CD4-positive, CD25-positive, alpha-beta regulatory T cell (primary cell): ENCODE results near the gene MTFP1. TPM values are rescaled to one million over a fixed set of nuclear protein-coding genes. Genes with fewer than 3 reads are reported as not detected.
A peak's percentile ranks its signal among the peaks of the same experiment; 100 is the strongest.
"Not testable (repeated sequence)": the region's sequence is repeated elsewhere in the genome, so short reads cannot be mapped to it uniquely, and the experiment has no call there.

Experiments used
- ATAC-seq, 2 donors: fragments of 150-1000 bp; cut with Tn5 transposase; one replicate each; pipeline ENCODE4 v1.10.0; 2021; ENCODE audit warnings: low read depth in 2 of 2, moderate number of reproducible peaks in 2 of 2, moderate library complexity in 1 of 2
- DNase-seq, 3 donors: peaks; one replicate each; pipeline versions ENCODE4 v3.0.0 to v3.0.0-alpha.2; 2012 to 2022; ENCODE audit warnings: mixed read lengths in 1 of 3
- H3K27ac ChIP-seq: one replicate; pipeline ENCODE4 v1.7.0; 2013; ENCODE audit warnings: mild to moderate bottlenecking, low read length; ENCODE audit not compliant: insufficient read depth, poor library complexity, severe bottlenecking
- H3K27me3 ChIP-seq: one replicate; pipeline ENCODE4 v1.7.0; 2013; ENCODE audit warnings: low read length; ENCODE audit not compliant: control insufficient read depth, insufficient read depth
- H3K36me3 ChIP-seq: one replicate; pipeline ENCODE4 v1.7.0; 2013; ENCODE audit warnings: mild to moderate bottlenecking, low read length, moderate library complexity; ENCODE audit not compliant: control insufficient read depth, insufficient read depth
- H3K4me1 ChIP-seq: 2 replicates; pipeline ENCODE4 v1.7.0; 2013; ENCODE audit warnings: mild to moderate bottlenecking, low read length; ENCODE audit not compliant: insufficient read depth, control insufficient read depth, poor library complexity, severe bottlenecking
- H3K4me3 ChIP-seq: one replicate; pipeline ENCODE4 v1.7.0; 2013; ENCODE audit warnings: low read depth, mild to moderate bottlenecking, low read length, moderate library complexity
- H3K9me3 ChIP-seq, 2 experiments: 1 replicate in 1 of 2; 2 replicates in 1 of 2; pipeline ENCODE4 v1.7.0; 2013; ENCODE audit warnings: low read length in 2 of 2, mild to moderate bottlenecking in 1 of 2, moderate library complexity in 1 of 2; ENCODE audit not compliant: control insufficient read depth in 2 of 2
- H3K27ac Mint-ChIP-seq, 3 donors: one replicate each; pipeline ENCODE4 v1.8.0; 2020 to 2022; ENCODE audit warnings: mild to moderate bottlenecking in 3 of 3, mixed read lengths in 3 of 3, moderate library complexity in 2 of 3
- H3K27me3 Mint-ChIP-seq: one replicate; pipeline ENCODE4 v1.8.0; 2022; ENCODE audit warnings: mild to moderate bottlenecking, mixed read lengths
- H3K36me3 Mint-ChIP-seq: one replicate; pipeline ENCODE4 v1.8.0; 2020; ENCODE audit warnings: mixed read lengths
- H3K4me1 Mint-ChIP-seq, 4 donors: one replicate each; pipeline ENCODE4 v1.8.0; 2020 to 2022; ENCODE audit warnings: mixed read lengths in 4 of 4, mild to moderate bottlenecking in 1 of 4
- H3K4me3 Mint-ChIP-seq, 4 donors: one replicate each; pipeline ENCODE4 v1.8.0; 2020 to 2022; ENCODE audit warnings: mild to moderate bottlenecking in 4 of 4, mixed read lengths in 4 of 4, moderate library complexity in 3 of 4
- H3K9me3 Mint-ChIP-seq, 7 donors: one replicate each; pipeline ENCODE4 v1.8.0; 2020 to 2022; ENCODE audit warnings: mixed read lengths in 7 of 7, mild to moderate bottlenecking in 3 of 7, moderate library complexity in 2 of 7
- polyA plus RNA-seq, 4 donors: library from polyadenylated mRNA; unstranded; fragments of 300-500 nt; fragmentation: Illumina TruSeq; gene quantifications; one replicate each; pipeline ENCODE4 v1.2.3, GENCODE V29; 2021
- total RNA-seq: library from RNA; stranded (reverse); gene quantifications from one replicate; pipeline ENCODE4 v1.2.3, GENCODE V29; 2022

Gene MTFP1
- total and polyA plus RNA-seq, 5 donors from 2014 or later, result 38.3 to 111 (median 45.3) TPM

- H3K9me3 Mint-ChIP-seq, H3K4me3 Mint-ChIP-seq, DNase-seq, H3K4me1 Mint-ChIP-seq, H3K27ac Mint-ChIP-seq, H3K9me3 ChIP-seq, H3K36me3 ChIP-seq, H3K27ac ChIP-seq, H3K27me3 ChIP-seq, H3K4me3 ChIP-seq, H3K36me3 Mint-ChIP-seq, H3K4me1 ChIP-seq, ATAC-seq: not testable (repeated sequence)
- H3K27me3 Mint-ChIP-seq, result peaks cover 35% of the 10 kb centered on the region
These were observed 35.0 kb downstream of the MTFP1 start for GRCh38 chr22:30460555-30460954.

GRCh38 chr22:30469165-30469564 is 43.6 kb downstream of the MTFP1 start:
- H3K4me3 ChIP-seq, result no peak overlapping the region
- H3K27me3 Mint-ChIP-seq, result peaks cover 51% of the 10 kb centered on the region
- ATAC-seq, result no peak

GRCh38 chr22:30470655-30471054 is 45.1 kb downstream of the MTFP1 start:
- no peak overlapping the region for H3K27ac ChIP-seq
- ATAC-seq (no peak), DNase-seq (no peak)
- no peaks in the 10 kb centered on the region for H3K9me3 ChIP-seq
- H3K4me1 ChIP-seq, result no peaks in the 10 kb centered on the region
- Mint-ChIP-seq H3K9me3 (peaks cover 0 to 6% (median 0%) of the 10 kb centered on the region in 7 donors), H3K36me3 (no peaks in the 10 kb centered on the region), H3K4me1 (peaks cover 0 to 11% (median 5%) of the 10 kb centered on the region in 4 donors), H3K4me3 (no peak overlapping the region), H3K27me3 (peaks cover 51% of the 10 kb centered on the region), H3K27ac (no peak overlapping the region)
- H3K4me3 ChIP-seq, result no peak overlapping the region
- H3K27me3 ChIP-seq, result peaks cover 8% of the 10 kb centered on the region
- no peaks in the 10 kb centered on the region for H3K36me3 ChIP-seq

More at GRCh38 chr22:30469165-30469564, 43.6 kb downstream of the MTFP1 start:
- Histone ChIP-seq H3K9me3 (no peaks in the 10 kb centered on the region), H3K36me3 (no peaks in the 10 kb centered on the region), H3K27ac (no peak overlapping the region), H3K27me3 (peaks cover 12% of the 10 kb centered on the region), H3K4me1 (no peaks in the 10 kb centered on the region)
- Mint-ChIP-seq H3K36me3 (no peaks in the 10 kb centered on the region), H3K27ac (no peak overlapping the region), H3K9me3 (peaks cover 0 to 7% (median 2%) of the 10 kb centered on the region in 7 donors), H3K4me1 (peaks cover 0 to 11% (median 5%) of the 10 kb centered on the region in 4 donors), H3K4me3 (no peak overlapping the region)
- DNase-seq, result no peak

GRCh38 chr22:30471616-30472318 is 46.2 kb downstream of the MTFP1 start, which contains the start of gene SEC14L3:
SEC14L3 (minus strand) TSS chr22:30472017; CDS start chr22:30471958, 59 bp downstream.
- Mint-ChIP-seq H3K36me3 (no peaks in the 10 kb centered on the region), H3K27ac (no peak within 1 kb of the TSS), H3K27me3 (peaks cover 50% of the 10 kb centered on the region), H3K4me1 (peaks cover 0 to 11% (median 5%) of the 10 kb centered on the region in 4 donors), H3K4me3 (no peak within 1 kb of the TSS), H3K9me3 (peaks cover 0 to 6% (median 0%) of the 10 kb centered on the region in 7 donors)
- Histone ChIP-seq H3K27ac (no peak within 1 kb of the TSS), H3K27me3 (peaks cover 4% of the 10 kb centered on the region), H3K9me3 (no peaks in the 10 kb centered on the region), H3K4me1 (no peaks in the 10 kb centered on the region), H3K36me3 (no peaks in the 10 kb centered on the region), H3K4me3 (no peak within 1 kb of the TSS)
- DNase-seq (no peak), ATAC-seq (no peak)

- Histone ChIP-seq H3K36me3 (no peaks in the 10 kb centered on the region), H3K27me3 (peaks cover 4% of the 10 kb centered on the region), H3K27ac (no peak overlapping the region), H3K9me3 (no peaks in the 10 kb centered on the region), H3K4me3 (no peak overlapping the region), H3K4me1 (no peaks in the 10 kb centered on the region)
- Mint-ChIP-seq H3K27me3 (peaks cover 54% of the 10 kb centered on the region), H3K36me3 (no peaks in the 10 kb centered on the region), H3K9me3 (peaks cover 0 to 6% (median 0%) of the 10 kb centered on the region in 7 donors), H3K27ac (no peak overlapping the region), H3K4me1 (peaks cover 0 to 11% (median 5%) of the 10 kb centered on the region in 4 donors), H3K4me3 (no peak overlapping the region)
- ATAC-seq, result no peak
- DNase-seq, result no peak
These were observed 47.6 kb downstream of the MTFP1 start for GRCh38 chr22:30472994-30473720.

- ATAC-seq, result no peak
- Histone ChIP-seq H3K4me3 (no peak overlapping the region), H3K9me3 (no peaks in the 10 kb centered on the region), H3K36me3 (no peaks in the 10 kb centered on the region), H3K27ac (no peak overlapping the region), H3K4me1 (no peaks in the 10 kb centered on the region), H3K27me3 (peaks cover 4% of the 10 kb centered on the region)
- H3K4me3 Mint-ChIP-seq, result no peak overlapping the region
- peaks cover 0 to 11% (median 5%) of the 10 kb centered on the region in 4 donors for H3K4me1 Mint-ChIP-seq
- no peak overlapping the region for H3K27ac Mint-ChIP-seq
- peaks cover 54% of the 10 kb centered on the region for H3K27me3 Mint-ChIP-seq
- no peaks in the 10 kb centered on the region for H3K36me3 Mint-ChIP-seq
- peaks cover 0 to 6% (median 0%) of the 10 kb centered on the region in 7 donors for H3K9me3 Mint-ChIP-seq
- no peak for DNase-seq
These were observed 48.6 kb downstream of the MTFP1 start for GRCh38 chr22:30474121-30474520.

- Mint-ChIP-seq H3K27me3 (peaks cover 48% of the 10 kb centered on the region), H3K36me3 (no peaks in the 10 kb centered on the region), H3K27ac (no peak overlapping the region), H3K4me1 (peaks cover 0 to 10% (median 5%) of the 10 kb centered on the region in 4 donors), H3K4me3 (no peak overlapping the region), H3K9me3 (peaks cover 0 to 6% (median 0%) of the 10 kb centered on the region in 7 donors)
- peak in 1 of 2 donors; percentile 34 for ATAC-seq
- Histone ChIP-seq H3K27me3 (peaks cover 4% of the 10 kb centered on the region), H3K4me1 (no peaks in the 10 kb centered on the region), H3K9me3 (no peaks in the 10 kb centered on the region), H3K4me3 (no peak overlapping the region), H3K27ac (no peak overlapping the region), H3K36me3 (no peaks in the 10 kb centered on the region)
- DNase-seq, result no peak
These were observed 49.3 kb downstream of the MTFP1 start for GRCh38 chr22:30474683-30475424.
